HG03066 (cell line): ENCODE results near the gene EIF2S2.

Experiments
- ATAC-seq: cut with Tn5 transposase; IDR thresholded peaks from one replicate; pipeline ENCODE4 v1.9.1; 2021; ENCODE audit warnings: low read depth; ENCODE audit not compliant: unreplicated experiment

EIF2S2 gene

GRCh38 chr20:34090645-34091044 is 21.4 kb downstream of the EIF2S2 start:
- no peak for ATAC-seq

- no peak for ATAC-seq
These were observed 22.2 kb downstream of the EIF2S2 start for GRCh38 chr20:34089655-34090345.

GRCh38 chr20:34089175-34089479 is 22.9 kb downstream of the EIF2S2 start:
- ATAC-seq, result no peak

GRCh38 chr20:34088305-34089174 is 23.5 kb downstream of the EIF2S2 start:
- ATAC-seq, result no peak

- no peak for ATAC-seq
These were observed 26.5 kb downstream of the EIF2S2 start for GRCh38 chr20:34085544-34086040.

- no peak for ATAC-seq
These were observed 27.7 kb downstream of the EIF2S2 start for GRCh38 chr20:34084227-34084923.

- ATAC-seq, result no peak
These were observed 28.3 kb downstream of the EIF2S2 start for GRCh38 chr20:34083781-34084180.

- ATAC-seq, result no peak
These were observed 28.9 kb downstream of the EIF2S2 start for GRCh38 chr20:34083137-34083536.

- ATAC-seq, result no peak
These were observed 29.7 kb downstream of the EIF2S2 start for GRCh38 chr20:34082232-34082887.

- no peak for ATAC-seq
These were observed 32.2 kb downstream of the EIF2S2 start for GRCh38 chr20:34079818-34080217.

- ATAC-seq, result no peak
These were observed 33.5 kb downstream of the EIF2S2 start for GRCh38 chr20:34078540-34078939.

GRCh38 chr20:34076952-34077351 is 35.1 kb downstream of the EIF2S2 start:
- no peak for ATAC-seq

GRCh38 chr20:34075647-34076046 is 36.4 kb downstream of the EIF2S2 start:
- ATAC-seq, result no peak

GRCh38 chr20:34074101-34074760 is 37.8 kb downstream of the EIF2S2 start:
- no peak for ATAC-seq

GRCh38 chr20:34072778-34073177 is 39.3 kb downstream of the EIF2S2 start:
- ATAC-seq, result no peak

- ATAC-seq, result no peak
These were observed 40.0 kb downstream of the EIF2S2 start for GRCh38 chr20:34072076-34072475.

GRCh38 chr20:34070859-34071258 is 41.2 kb downstream of the EIF2S2 start:
- ATAC-seq, result no peak

- no peak for ATAC-seq
These were observed 42.0 kb downstream of the EIF2S2 start for GRCh38 chr20:34070079-34070439.

- no peak for ATAC-seq
These were observed 42.5 kb downstream of the EIF2S2 start for GRCh38 chr20:34069341-34070078.

GRCh38 chr20:34068001-34068400 is 44.0 kb downstream of the EIF2S2 start:
- ATAC-seq, result no peak
